Uterus (tissue), 4 donors: ENCODE measurements around the gene ERO1B. TPM values are rescaled to one million over a fixed set of nuclear protein-coding genes. Genes with fewer than 3 reads are reported as not detected.
"Not testable (repeated sequence)": the region's sequence is repeated elsewhere in the genome, so short reads cannot be mapped to it uniquely, and the experiment has no call there.

ENCODE experiments used
- DNase-seq, 2 donors: peaks; one replicate each; pipeline ENCODE4 v3.0.0-alpha.2; 2019 to 2020
- H3K27ac ChIP-seq, 2 donors: fragments of 200-600 bp; sonication (generic); 1 replicate in 1 of 2; 2 replicates in 1 of 2; pipeline ENCODE4 v1.5.1; 2016 to 2018
- H3K27me3 ChIP-seq, 2 donors: fragments of 200-600 bp; sonication (generic); one replicate each; pipeline ENCODE4 v1.5.1; 2018 to 2019; ENCODE audit warnings: control low read depth in 1 of 2
- H3K36me3 ChIP-seq, 2 donors: fragments of 200-600 bp; sonication (generic); one replicate each; pipeline ENCODE4 v1.5.1; 2019; ENCODE audit warnings: control low read depth in 1 of 2
- H3K4me1 ChIP-seq, 2 donors: fragments of 200-600 bp; sonication (generic); one replicate each; pipeline ENCODE4 v1.5.1; 2018 to 2019; ENCODE audit warnings: control low read depth in 1 of 2
- H3K4me3 ChIP-seq, 2 donors: fragments of 200-600 bp; sonication (generic); 1 replicate in 1 of 2; 2 replicates in 1 of 2; pipeline ENCODE4 v1.5.1; 2018 to 2019; ENCODE audit warnings: mild to moderate bottlenecking in 1 of 2
- H3K9me3 ChIP-seq, 2 donors: fragments of 200-600 bp; sonication (generic); one replicate each; pipeline ENCODE4 v1.5.1; 2019; ENCODE audit warnings: control low read depth in 1 of 2
- POLR2A ChIP-seq, 2 donors: fragments of 450-650 bp; IDR thresholded peaks; one replicate each; pipeline ENCODE4 v1.6.1; 2016; ENCODE audit warnings: antibody characterized with exemption in 2 of 2, mild to moderate bottlenecking in 1 of 2, moderate library complexity in 1 of 2
- intact Hi-C: fragments of 100-400 bp; cut with DNase I; formaldehyde crosslinking; loops from one replicate; pipeline ENCODE4 v1.15.1; 2023; ENCODE audit warnings: low total_unique reads
- total RNA-seq, 4 donors: library from RNA; depleted of rRNA in 3 of 4; stranded (reverse); fragments of >200 nt in 3 of 4; gene quantifications; one replicate each; pipeline versions ENCODE4 v1.1.0 to v1.2.4, GENCODE V29; 2014 to 2023
- TF ChIP-seq, protein P1 (sequence below), 4 experiments: fragments of 200-600 bp in 2 of 4; fragments of 450-650 bp in 2 of 4; sonication (generic) in 2 of 4; IDR thresholded peaks; one replicate each; pipeline ENCODE4 v1.5.1; 2016 to 2019; ENCODE audit warnings: antibody characterized with exemption in 4 of 4, mild to moderate bottlenecking in 2 of 4, moderate library complexity in 1 of 4
- donor health status: DM: yes; HTN: yes; CAD: no.

The ERO1B gene
- total RNA-seq, 4 donors from 2014 or later: 11.5 to 55.8 (median 19.4) TPM

DNA sequence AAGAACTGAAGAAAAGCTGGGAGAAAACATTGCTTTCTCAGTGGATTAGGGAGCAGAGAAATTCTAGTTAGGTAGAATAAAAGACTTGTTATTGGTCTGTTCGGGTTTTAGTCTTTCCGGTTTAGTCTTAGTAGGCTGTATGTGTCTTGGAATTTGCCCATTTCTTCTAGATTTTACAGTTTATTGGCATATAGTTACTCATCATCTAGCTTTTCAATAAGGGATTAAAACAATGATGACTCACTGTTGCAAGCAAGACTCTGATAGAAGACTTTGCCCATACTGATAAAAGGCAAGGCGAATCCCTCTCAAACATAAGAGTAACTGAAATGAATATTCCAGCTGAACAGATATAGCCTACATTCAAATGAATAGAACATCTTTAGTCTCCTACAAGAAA, 77.1 kb downstream of the ERO1B start:
- no peak for DNase-seq
- H3K27ac ChIP-seq: no peak overlapping the region
- H3K9me3 ChIP-seq: peaks cover 3 to 14% of the 10 kb centered on the region in 2 donors
- no peaks in the 10 kb centered on the region for H3K36me3 ChIP-seq
- H3K4me1 ChIP-seq: no peaks in the 10 kb centered on the region
- intact Hi-C loops: no loop called here
- no peak for TF ChIP-seq POLR2A (IDR thresholded peaks at IDR 0.05)
- TF ChIP-seq, protein P1, sequence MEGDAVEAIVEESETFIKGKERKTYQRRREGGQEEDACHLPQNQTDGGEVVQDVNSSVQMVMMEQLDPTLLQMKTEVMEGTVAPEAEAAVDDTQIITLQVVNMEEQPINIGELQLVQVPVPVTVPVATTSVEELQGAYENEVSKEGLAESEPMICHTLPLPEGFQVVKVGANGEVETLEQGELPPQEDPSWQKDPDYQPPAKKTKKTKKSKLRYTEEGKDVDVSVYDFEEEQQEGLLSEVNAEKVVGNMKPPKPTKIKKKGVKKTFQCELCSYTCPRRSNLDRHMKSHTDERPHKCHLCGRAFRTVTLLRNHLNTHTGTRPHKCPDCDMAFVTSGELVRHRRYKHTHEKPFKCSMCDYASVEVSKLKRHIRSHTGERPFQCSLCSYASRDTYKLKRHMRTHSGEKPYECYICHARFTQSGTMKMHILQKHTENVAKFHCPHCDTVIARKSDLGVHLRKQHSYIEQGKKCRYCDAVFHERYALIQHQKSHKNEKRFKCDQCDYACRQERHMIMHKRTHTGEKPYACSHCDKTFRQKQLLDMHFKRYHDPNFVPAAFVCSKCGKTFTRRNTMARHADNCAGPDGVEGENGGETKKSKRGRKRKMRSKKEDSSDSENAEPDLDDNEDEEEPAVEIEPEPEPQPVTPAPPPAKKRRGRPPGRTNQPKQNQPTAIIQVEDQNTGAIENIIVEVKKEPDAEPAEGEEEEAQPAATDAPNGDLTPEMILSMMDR (IDR thresholded peaks at IDR 0.05): no peak
- H3K27me3 ChIP-seq: no peaks in the 10 kb centered on the region
- no peak overlapping the region for H3K4me3 ChIP-seq

DNA sequence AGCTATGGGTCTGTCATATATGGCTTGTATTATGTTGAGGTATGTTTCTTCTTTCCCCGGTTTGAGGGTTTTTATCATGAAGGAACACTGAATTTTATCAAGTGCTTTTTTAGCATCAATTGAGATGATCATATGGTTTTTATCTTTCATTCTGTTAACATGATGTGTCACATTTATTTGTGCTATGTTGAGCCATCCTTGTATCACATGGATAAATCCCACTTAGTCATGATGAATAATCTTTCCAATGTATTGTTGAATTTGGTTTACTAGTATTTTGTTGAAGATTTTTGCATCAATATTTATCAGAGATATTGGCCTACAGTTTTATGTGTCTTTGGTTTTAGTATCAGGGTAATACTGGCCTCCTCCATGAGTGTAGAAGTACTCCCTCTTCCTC, 77.7 kb downstream of the ERO1B start:
- TF ChIP-seq, protein P1 (IDR thresholded peaks at IDR 0.05): no peak
- TF ChIP-seq POLR2A (IDR thresholded peaks at IDR 0.05): no peak
- H3K4me3 ChIP-seq: no peak overlapping the region
- no peaks in the 10 kb centered on the region for H3K4me1 ChIP-seq
- intact Hi-C loops: no loop called here
- H3K27me3 ChIP-seq: no peaks in the 10 kb centered on the region
- no peak for DNase-seq
- H3K9me3 ChIP-seq: peaks cover 3 to 14% of the 10 kb centered on the region in 2 donors
- H3K27ac ChIP-seq: no peak overlapping the region
- H3K36me3 ChIP-seq: no peaks in the 10 kb centered on the region

DNA sequence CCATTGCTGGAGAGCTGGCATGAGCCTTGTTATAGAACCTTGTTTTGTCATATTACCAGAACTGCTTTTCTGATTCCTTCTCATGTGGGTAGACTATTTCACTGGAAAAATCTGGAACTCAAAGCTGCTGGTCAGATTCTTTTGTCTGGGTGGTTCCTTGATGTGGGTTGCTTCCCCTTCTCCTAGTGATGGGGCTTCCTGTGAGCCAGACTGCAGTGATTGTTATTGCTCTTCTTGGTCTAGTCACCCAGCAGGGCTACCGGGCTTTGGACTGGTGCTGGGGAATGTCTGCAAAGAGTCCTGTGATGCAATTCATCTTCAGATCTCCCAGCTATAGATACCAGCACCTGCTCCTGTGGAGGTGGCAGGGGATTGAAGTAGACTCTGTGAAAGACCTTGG, 80.0 kb downstream of the ERO1B start:
- DNase-seq: no peak
- H3K4me3 ChIP-seq: no peak overlapping the region
- no peak overlapping the region for H3K27ac ChIP-seq
- H3K9me3 ChIP-seq: peaks cover 3 to 14% of the 10 kb centered on the region in 2 donors
- no peaks in the 10 kb centered on the region for H3K36me3 ChIP-seq
- no peaks in the 10 kb centered on the region for H3K4me1 ChIP-seq
- no peaks in the 10 kb centered on the region for H3K27me3 ChIP-seq
- no peak for TF ChIP-seq POLR2A (IDR thresholded peaks at IDR 0.05)
- TF ChIP-seq, protein P1 (IDR thresholded peaks at IDR 0.05): no peak
- intact Hi-C loops: no loop called here

DNA sequence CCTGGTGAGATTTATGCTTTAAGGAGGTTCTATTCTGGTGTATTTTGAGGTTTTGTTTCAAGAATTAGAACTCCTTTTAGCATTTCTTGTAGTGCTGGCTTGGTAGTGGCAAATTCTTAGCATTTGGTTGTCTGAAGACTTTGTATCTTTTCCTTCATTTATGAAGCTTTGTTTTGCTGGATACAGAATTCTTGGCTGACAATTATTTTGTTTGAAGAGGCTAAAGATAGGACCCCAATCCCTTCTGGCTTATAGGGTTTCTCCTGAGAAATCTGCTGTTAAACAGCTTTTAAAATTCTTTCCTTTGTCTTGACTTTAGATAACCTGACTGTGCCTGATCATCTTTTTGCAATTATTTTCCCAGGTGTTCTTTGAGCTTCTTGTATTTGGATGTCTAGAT, 80.8 kb downstream of the ERO1B start:
- H3K27ac ChIP-seq: no peak overlapping the region
- H3K9me3 ChIP-seq: peaks cover 3 to 14% of the 10 kb centered on the region in 2 donors
- no peak overlapping the region for H3K4me3 ChIP-seq
- TF ChIP-seq POLR2A (IDR thresholded peaks at IDR 0.05): no peak
- TF ChIP-seq, protein P1 (IDR thresholded peaks at IDR 0.05): no peak
- H3K36me3 ChIP-seq: no peaks in the 10 kb centered on the region
- H3K4me1 ChIP-seq: no peaks in the 10 kb centered on the region
- no peaks in the 10 kb centered on the region for H3K27me3 ChIP-seq
- no peak for DNase-seq
- intact Hi-C loops: no loop called here

DNA sequence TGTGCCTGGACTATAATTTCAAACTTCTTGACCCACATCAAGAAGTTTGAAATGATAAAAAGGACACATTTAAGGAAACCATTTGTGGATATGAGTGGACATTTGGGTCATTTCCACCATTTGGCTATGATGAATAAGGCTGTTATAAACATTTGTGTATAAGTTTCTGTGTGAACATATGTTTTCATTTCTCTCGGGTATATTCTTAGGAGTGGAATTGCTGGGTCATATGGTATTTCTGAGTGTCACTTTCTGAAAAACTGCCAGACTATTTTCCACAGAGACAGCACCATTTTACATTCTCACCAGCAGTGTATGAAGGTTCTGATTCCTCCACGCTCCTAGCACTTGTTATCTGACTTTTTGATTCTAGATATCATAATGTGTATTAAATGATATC, 88.6 kb downstream of the ERO1B start:
- no peak for TF ChIP-seq POLR2A (IDR thresholded peaks at IDR 0.05)
- TF ChIP-seq, protein P1 (IDR thresholded peaks at IDR 0.05): no peak
- Histone ChIP-seq H3K36me3 (no peaks in the 10 kb centered on the region), H3K4me1 (no peaks in the 10 kb centered on the region), H3K9me3 (no peaks in the 10 kb centered on the region), H3K4me3 (no peak overlapping the region), H3K27ac (no peak overlapping the region), H3K27me3 (no peaks in the 10 kb centered on the region)
- intact Hi-C loops: no loop called here
- DNase-seq: no peak

DNA sequence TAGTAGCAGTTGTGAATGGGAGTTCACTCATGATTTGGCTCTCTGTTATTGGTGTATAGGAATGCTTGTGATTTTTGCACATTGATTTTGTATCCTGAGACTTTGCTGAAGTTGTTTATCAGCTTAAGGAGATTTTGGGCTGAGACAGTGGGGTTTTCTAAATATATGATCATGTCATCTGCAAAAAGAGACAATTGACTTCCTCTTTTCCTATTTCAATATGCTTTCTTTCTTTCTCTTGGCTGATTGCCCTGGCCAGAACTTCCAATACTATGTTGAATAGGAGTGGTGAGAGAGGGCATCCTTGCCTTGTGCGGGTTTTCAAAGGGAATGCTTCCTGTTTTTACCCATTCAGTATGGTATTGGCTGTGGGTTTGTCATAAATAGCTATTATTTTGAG, 93.7 kb downstream of the ERO1B start:
- H3K36me3 ChIP-seq, H3K4me1 ChIP-seq, H3K9me3 ChIP-seq, intact Hi-C loops, DNase-seq, H3K27me3 ChIP-seq, H3K4me3 ChIP-seq, H3K27ac ChIP-seq: not testable (repeated sequence)

DNA sequence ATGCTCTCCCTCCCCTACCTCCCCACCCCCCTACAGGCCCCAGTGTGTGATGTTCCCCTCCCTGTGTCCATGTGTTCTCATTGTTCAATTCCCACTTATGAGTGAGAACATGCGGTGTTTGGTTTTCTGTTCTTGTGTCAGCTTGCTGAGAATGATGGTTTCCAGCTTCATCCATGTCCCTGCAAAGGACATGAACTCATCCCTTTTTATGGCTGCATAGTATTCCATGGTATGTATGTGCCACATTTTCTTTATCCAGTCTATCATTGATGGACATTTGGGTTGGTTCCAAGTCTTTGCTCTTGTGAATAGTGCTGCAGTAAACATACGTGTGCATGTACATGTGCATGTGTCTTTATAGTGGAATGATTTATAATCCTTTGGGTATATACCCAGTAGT, 95.3 kb downstream of the ERO1B start:
- intact Hi-C loops, DNase-seq, H3K9me3 ChIP-seq, H3K27me3 ChIP-seq, H3K4me3 ChIP-seq, H3K36me3 ChIP-seq, H3K4me1 ChIP-seq, H3K27ac ChIP-seq: not testable (repeated sequence)
